Measurements from ENCODE around the gene PALLD. TPM values are rescaled to one million over a fixed set of nuclear protein-coding genes. Genes with fewer than 3 reads are reported as not detected.

PALLD gene
- total and polyA plus RNA-seq, 2 of the 8 experiments (the other 6 are each of a cell fraction or from before 2014, with no cell fraction given), result 10.5 to 25.0 TPM

- Histone ChIP-seq H4K8ac (ENCODE audit: extremely low read depth, insufficient read depth, low read length) (no peak overlapping the region), H3K23ac (ENCODE audit: insufficient read length) (no peak overlapping the region), H2BK12ac (ENCODE audit: low read depth, low read length) (0 out of 2 replicates have a peak overlapping the region, but pooled peaks have one; percentile 52), H3K4me3 (ENCODE audit: extremely low read depth in 1 of 4, insufficient read depth in 2 of 4, low read depth in 3 of 4, low read length in 4 of 4) (0 out of 8 replicates have a peak overlapping the region, but pooled peaks of 1 of the 4 experiments have one; percentile 29), H3K27ac (ENCODE audit: low read depth, low read length) (no peak overlapping the region), H3K4ac (replicated peaks; ENCODE audit: insufficient read length, low read depth, low read length) (no peak overlapping the region), H2BK120ac (replicated peaks; ENCODE audit: low read depth, low read length) (no peak overlapping the region), H2BK5ac (ENCODE audit: low read depth, low read length) (no peak overlapping the region), H4K20me1 (replicated peaks in 1 of 2; ENCODE audit: control insufficient read depth in 1 of 2, insufficient read depth in 2 of 2, low read length in 2 of 2) (no peaks in the 10 kb centered on the region), H3K9me3 (ENCODE audit: insufficient read depth in 2 of 2, low read depth in 1 of 2, low read length in 1 of 2) (no peaks in the 10 kb centered on the region), H3K27me3 (replicated peaks in 1 of 4; ENCODE audit: control insufficient read depth in 3 of 4, extremely low read depth in 1 of 4, insufficient read depth in 3 of 4, low read length in 3 of 4) (no peaks in the 10 kb centered on the region), H3K4me2 (ENCODE audit: insufficient read depth in 1 of 2, low read depth in 2 of 2, low read length in 2 of 2) (peak overlapping the region; percentile 8 to 12), H2BK20ac (ENCODE audit: low read length) (no peak overlapping the region; the same call in 1 of the 2 replicates), H3K36me3 (ENCODE audit: control insufficient read depth in 2 of 4, insufficient read depth in 4 of 4, low read length in 3 of 4) (no peaks in the 10 kb centered on the region), H2BK15ac (ENCODE audit: low read length) (no peak overlapping the region), H4K91ac (replicated peaks; ENCODE audit: insufficient read length, low read length) (peak overlapping the region; percentile 29), H3K18ac (ENCODE audit: extremely low read depth, low read length) (no peak overlapping the region), H3K23me2 (ENCODE audit: low read depth, low read length) (no peaks in the 10 kb centered on the region), H2AK5ac (ENCODE audit: low read depth, low read length) (no peak overlapping the region), H3K9ac (replicated peaks in 1 of 4; ENCODE audit: extremely low read depth in 1 of 4, low read depth in 3 of 4, low read length in 3 of 4) (no peak overlapping the region), H3K14ac (ENCODE audit: insufficient read length) (no peak overlapping the region), H3K4me1 (replicated peaks in 1 of 4; ENCODE audit: control insufficient read depth in 3 of 4, insufficient read depth in 4 of 4, low read length in 3 of 4) (peaks cover 0 to 14% (median 8%) of the 10 kb centered on the region in 4 experiments; a peak in 2 of 7 replicates), H4K5ac (ENCODE audit: insufficient read length, low read depth, low read length) (peak overlapping the region; percentile 34), H2AFZ (ENCODE audit: low read length) (peak overlapping the region; percentile 22), H3K79me2 (ENCODE audit: control insufficient read depth in 1 of 2, insufficient read depth in 2 of 2, low read length in 2 of 2) (no peaks in the 10 kb centered on the region), H3K79me1 (ENCODE audit: low read depth, low read length) (no peaks in the 10 kb centered on the region), H3K56ac (replicated peaks; ENCODE audit: insufficient read length, low read depth, low read length) (no peak overlapping the region)
- DNase-seq (ENCODE audit: low read depth in 1 of 2, low spot score in 2 of 2), result no peak
- ChIA-PET POLR2A (ENCODE audit: partially characterized antibody) (interaction anchor here (1.0 kb wide), 1 partner anchor 14 kb away, joined by 3 read pairs; no protein-coding TSS in a partner anchor), CTCF (ENCODE audit: partially characterized antibody) (interaction anchor here (0.8 to 2.3 kb wide), 11 partner anchors 8 to 188 kb away, joined by 3 to 7 read pairs (median 5); no protein-coding TSS in a partner anchor)
- no peak for FAIRE-seq
- TF ChIP-seq FOSL1 (IDR thresholded peaks at IDR 0.05; ENCODE audit: insufficient read depth, low read depth, low read length) (no peak), SIRT6 (IDR thresholded peaks at IDR 0.05; ENCODE audit: low read length) (no peak), RBBP5 (IDR thresholded peaks at IDR 0.05; ENCODE audit: borderline replicate concordance, low read depth, low read length) (no peak), EP300 (IDR thresholded peaks at IDR 0.05; ENCODE audit: borderline replicate concordance in 1 of 2, low read depth in 2 of 2, low read length in 2 of 2) (no peak)
- 70% methylated on average over 11 of the region's 11 CpGs; no CpG with 5 or more reads in 1 of the 2 experiments for WGBS, 2 experiments (ENCODE audit: extremely low coverage in 1 of 2, insufficient coverage in 1 of 2, insufficient read length in 1 of 2, insufficient replicate concordance in 2 of 2, low coverage in 1 of 2, low lambda C conversion rate in 2 of 2, missing lambda C conversion rate in 1 of 2)
These were observed 238.1 kb downstream of the PALLD start for GRCh38 chr4:168734703-168735678.

Data from H1 (cell line).